Endodermal cell (in vitro differentiated cells): Measurements from ENCODE around the gene DOCK8. TPM values are rescaled to one million over a fixed set of nuclear protein-coding genes. Genes with fewer than 3 reads are reported as not detected.

Experiments used
- DNase-seq: peaks from one replicate; pipeline ENCODE4 v3.0.0-alpha.2; 2017
- H3K27ac ChIP-seq: 2 replicates; pipeline ENCODE4 v1.5.1; 2013; ENCODE audit warnings: mild to moderate bottlenecking, low read depth, low read length, moderate library complexity
- H3K27me3 ChIP-seq: 2 replicates; pipeline ENCODE4 v1.6.1; 2013; ENCODE audit warnings: mild to moderate bottlenecking, low read length, moderate library complexity; ENCODE audit not compliant: insufficient read depth, control insufficient read depth, poor library complexity, severe bottlenecking
- H3K36me3 ChIP-seq: 2 replicates; pipeline ENCODE4 v1.7.0; 2013; ENCODE audit warnings: mild to moderate bottlenecking, low read length, moderate library complexity; ENCODE audit not compliant: control insufficient read depth, insufficient read depth
- H3K4me1 ChIP-seq: one replicate; pipeline ENCODE4 v1.7.0; 2013; ENCODE audit warnings: low read length; ENCODE audit not compliant: control insufficient read depth, insufficient read depth
- H3K4me3 ChIP-seq: 2 replicates; pipeline ENCODE4 v1.5.1; 2013; ENCODE audit warnings: mild to moderate bottlenecking, low read length, moderate library complexity
- H3K9ac ChIP-seq: 2 replicates; pipeline ENCODE4 v1.6.1; 2013; ENCODE audit warnings: mild to moderate bottlenecking, low read length, moderate library complexity; ENCODE audit not compliant: poor library complexity, severe bottlenecking; ENCODE audit errors: extremely low read depth
- H3K9me3 ChIP-seq: 2 replicates; pipeline ENCODE4 v1.6.1; 2013; ENCODE audit warnings: mild to moderate bottlenecking, low read length, moderate library complexity; ENCODE audit not compliant: control insufficient read depth
- H3K27ac Mint-ChIP-seq: 2 replicates; pipeline ENCODE4 v1.8.0; 2020; ENCODE audit warnings: mixed read lengths
- H3K27me3 Mint-ChIP-seq: 2 replicates; pipeline ENCODE4 v1.8.0; 2021; ENCODE audit warnings: mild to moderate bottlenecking, mixed read lengths; ENCODE audit not compliant: insufficient read depth
- H3K36me3 Mint-ChIP-seq: 2 replicates; pipeline ENCODE4 v1.8.0; 2020; ENCODE audit warnings: low read depth, mixed read lengths
- H3K4me1 Mint-ChIP-seq: 2 replicates; pipeline ENCODE4 v1.8.0; 2020; ENCODE audit warnings: mixed read lengths
- H3K4me3 Mint-ChIP-seq: 2 replicates; pipeline ENCODE4 v1.8.0; 2020; ENCODE audit warnings: mild to moderate bottlenecking, moderate library complexity, mixed read lengths
- H3K9me3 Mint-ChIP-seq: 2 replicates; pipeline ENCODE4 v1.8.0; 2020; ENCODE audit warnings: mild to moderate bottlenecking, mixed read lengths
- WGBS, 2 experiments: methylation state at CpG; one replicate each; pipeline versions ENCODE4 v1.1.5 to v1.1.7; 2013; ENCODE audit warnings: missing lambda C conversion rate in 2 of 2, mixed read lengths in 1 of 2; ENCODE audit not compliant: insufficient coverage in 1 of 2, insufficient read length in 1 of 2; 5-methylcytosine and 5-hydroxymethylcytosine counted together
- total RNA-seq, 2 donors: library from RNA; stranded (reverse); fragmentation: NEBNext Ultra II Directional in 1 of 2; extraction: Animal tissue kit (Norgen Biotek cat#: 25700) in 1 of 2; gene quantifications; 2 replicates in 1 of 2; 3 replicates in 1 of 2; pipeline ENCODE4 v1.2.1, GENCODE V29; 2021
- TF ChIP-seq, protein P1 (sequence below): fragments of 200-600 bp; sonication (generic); conservative IDR thresholded peaks from 2 replicates; pipeline ENCODE4 v1.5.0; 2021; ENCODE audit warnings: antibody characterized with exemption, mild to moderate bottlenecking

DOCK8 gene
- total RNA-seq, 2 donors from 2014 or later: 26.9 to 28.1 TPM

DNA sequence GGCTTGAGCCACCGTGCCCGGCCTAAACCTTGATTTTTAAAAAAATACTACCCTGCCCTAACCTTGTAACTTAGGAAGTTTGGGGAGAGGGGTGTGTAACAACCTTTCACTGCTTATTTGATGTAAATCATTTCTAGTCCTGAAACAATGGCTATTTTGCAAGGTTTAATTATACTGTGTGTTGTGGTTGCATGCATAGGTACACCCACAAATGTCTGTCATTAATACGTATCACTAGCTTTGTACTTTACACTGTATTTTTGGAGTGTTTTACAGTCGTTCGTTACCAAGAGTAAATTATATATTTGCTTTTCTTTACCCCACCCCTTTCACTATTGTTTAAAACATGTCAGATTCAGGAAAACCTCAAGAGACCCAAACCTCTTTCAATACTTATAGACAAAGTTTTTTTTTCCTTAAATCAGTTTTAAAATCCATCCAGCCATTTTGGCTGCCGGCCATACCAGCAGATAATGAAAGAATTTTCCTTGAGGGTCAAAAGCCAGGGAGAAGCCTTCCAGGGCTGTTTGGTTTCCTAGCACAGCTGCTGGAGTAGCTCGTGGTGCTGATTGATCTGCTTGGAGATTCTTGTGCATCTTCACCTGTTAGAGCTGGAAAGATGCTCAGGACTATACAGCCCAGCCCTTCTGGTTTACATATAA, 50.7 kb downstream of the DOCK8 start:
- no peak overlapping the region for H3K27ac Mint-ChIP-seq
- WGBS, 2 experiments: 90 to 100% methylated on average over 2 to 3 of the region's 7 CpGs
- TF ChIP-seq, protein P1, sequence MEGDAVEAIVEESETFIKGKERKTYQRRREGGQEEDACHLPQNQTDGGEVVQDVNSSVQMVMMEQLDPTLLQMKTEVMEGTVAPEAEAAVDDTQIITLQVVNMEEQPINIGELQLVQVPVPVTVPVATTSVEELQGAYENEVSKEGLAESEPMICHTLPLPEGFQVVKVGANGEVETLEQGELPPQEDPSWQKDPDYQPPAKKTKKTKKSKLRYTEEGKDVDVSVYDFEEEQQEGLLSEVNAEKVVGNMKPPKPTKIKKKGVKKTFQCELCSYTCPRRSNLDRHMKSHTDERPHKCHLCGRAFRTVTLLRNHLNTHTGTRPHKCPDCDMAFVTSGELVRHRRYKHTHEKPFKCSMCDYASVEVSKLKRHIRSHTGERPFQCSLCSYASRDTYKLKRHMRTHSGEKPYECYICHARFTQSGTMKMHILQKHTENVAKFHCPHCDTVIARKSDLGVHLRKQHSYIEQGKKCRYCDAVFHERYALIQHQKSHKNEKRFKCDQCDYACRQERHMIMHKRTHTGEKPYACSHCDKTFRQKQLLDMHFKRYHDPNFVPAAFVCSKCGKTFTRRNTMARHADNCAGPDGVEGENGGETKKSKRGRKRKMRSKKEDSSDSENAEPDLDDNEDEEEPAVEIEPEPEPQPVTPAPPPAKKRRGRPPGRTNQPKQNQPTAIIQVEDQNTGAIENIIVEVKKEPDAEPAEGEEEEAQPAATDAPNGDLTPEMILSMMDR: no peak
- peaks cover 10% of the 10 kb centered on the region for H3K9me3 ChIP-seq
- H3K36me3 Mint-ChIP-seq: peaks cover 2% of the 10 kb centered on the region
- no peaks in the 10 kb centered on the region for H3K27me3 ChIP-seq
- H3K36me3 ChIP-seq: no peaks in the 10 kb centered on the region
- H3K4me1 ChIP-seq: peaks cover 11% of the 10 kb centered on the region
- no peak overlapping the region for H3K9ac ChIP-seq
- H3K4me3 Mint-ChIP-seq: no peak overlapping the region
- no peak for DNase-seq
- H3K27ac ChIP-seq: no peak overlapping the region
- peaks cover 32% of the 10 kb centered on the region for H3K4me1 Mint-ChIP-seq
- peaks cover 4% of the 10 kb centered on the region for H3K9me3 Mint-ChIP-seq
- no peak overlapping the region for H3K4me3 ChIP-seq
- H3K27me3 Mint-ChIP-seq: peaks cover 3% of the 10 kb centered on the region

DNA sequence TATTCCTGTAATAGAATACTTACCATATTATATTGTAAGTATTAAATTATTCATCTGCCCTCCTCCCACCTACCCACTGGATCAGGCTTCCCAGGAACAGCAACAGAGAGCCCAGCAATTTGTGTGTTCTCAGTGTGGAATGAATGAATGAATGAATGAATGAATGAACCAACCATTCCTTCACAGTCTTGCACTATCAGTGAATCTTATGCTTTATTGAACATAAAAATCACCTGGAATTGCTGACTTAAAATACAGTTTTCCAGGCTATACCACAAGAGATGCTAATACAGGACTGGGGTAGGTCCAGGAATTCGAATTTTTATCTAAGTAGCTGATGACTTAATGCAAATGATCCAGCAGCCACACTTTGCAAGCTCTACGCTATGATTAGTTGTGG, 51.6 kb downstream of the DOCK8 start:
- Mint-ChIP-seq H3K36me3 (peaks cover 2% of the 10 kb centered on the region), H3K4me3 (no peak overlapping the region), H3K27me3 (peaks cover 3% of the 10 kb centered on the region), H3K4me1 (peaks cover 25% of the 10 kb centered on the region), H3K9me3 (peaks cover 4% of the 10 kb centered on the region), H3K27ac (no peak overlapping the region)
- Histone ChIP-seq H3K4me1 (peaks cover 6% of the 10 kb centered on the region), H3K9me3 (peaks cover 10% of the 10 kb centered on the region), H3K9ac (no peak overlapping the region), H3K27me3 (no peaks in the 10 kb centered on the region), H3K27ac (no peak overlapping the region), H3K4me3 (no peak overlapping the region), H3K36me3 (no peaks in the 10 kb centered on the region)
- no peak for DNase-seq
- WGBS, 2 experiments: 94% methylated on average over 2 of the region's 2 CpGs; no CpG with 5 or more reads in 1 of the 2 experiments
- TF ChIP-seq, protein P1: no peak

DNA sequence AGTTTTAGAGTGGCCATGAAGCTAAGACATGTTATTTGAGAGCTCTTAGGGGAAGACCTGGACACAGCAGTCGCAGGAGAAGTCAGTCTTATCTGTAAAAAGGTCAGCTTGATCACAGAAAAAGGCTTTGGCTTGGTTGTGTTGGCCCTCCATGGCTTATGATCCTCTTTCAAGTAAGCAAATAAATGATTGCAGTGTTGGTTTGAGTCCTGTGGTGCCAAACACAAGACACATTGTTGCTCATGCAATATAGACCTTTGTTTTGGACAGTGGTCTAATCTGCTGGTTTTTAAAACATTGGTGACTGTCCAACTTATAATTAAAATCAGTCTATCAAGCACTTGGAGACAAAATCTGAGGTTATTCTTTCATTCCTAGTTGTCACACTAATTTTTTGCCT, 54.0 kb downstream of the DOCK8 start:
- peaks cover 6% of the 10 kb centered on the region for H3K4me1 ChIP-seq
- peaks cover 4% of the 10 kb centered on the region for H3K9me3 Mint-ChIP-seq
- H3K4me3 Mint-ChIP-seq: no peak overlapping the region
- peaks cover 18% of the 10 kb centered on the region for H3K36me3 Mint-ChIP-seq
- H3K4me1 Mint-ChIP-seq: peaks cover 20% of the 10 kb centered on the region
- no peak overlapping the region for H3K27ac Mint-ChIP-seq
- H3K9me3 ChIP-seq: peaks cover 10% of the 10 kb centered on the region
- no peak overlapping the region for H3K27ac ChIP-seq
- no peak for DNase-seq
- H3K27me3 ChIP-seq: no peaks in the 10 kb centered on the region
- H3K27me3 Mint-ChIP-seq: peaks cover 3% of the 10 kb centered on the region
- H3K36me3 ChIP-seq: peaks cover 3% of the 10 kb centered on the region
- WGBS, 2 experiments: 91% methylated on average over 1 of the region's 1 CpG; no CpG with 5 or more reads in 1 of the 2 experiments
- no peak overlapping the region for H3K4me3 ChIP-seq
- H3K9ac ChIP-seq: no peak overlapping the region
- TF ChIP-seq, protein P1: no peak
